HEK293 (cell line): Measurements from ENCODE around the gene TEX9.

ENCODE experiments used
- CTCF ChIA-PET: fragments of 350-600 bp; formaldehyde crosslinking; extraction: SDS; loops from one replicate; lab custom pipeline; 2021; ENCODE audit warnings: antibody characterized with exemption; lab: Yijun Ruan, JAX
- POLR2A ChIA-PET: fragments of 300-600 bp; formaldehyde crosslinking; extraction: SDS; loops from one replicate; lab custom pipeline; 2020; ENCODE audit warnings: antibody characterized with exemption, inconsistent platforms; lab: Yijun Ruan, JAX
- H3K27ac ChIP-seq: fragments of 200-500 bp; sonication (Bioruptor generic); 2 replicates; pipeline ENCODE4 v1.5.1; 2014; ENCODE audit warnings: low read depth, low read length, control low read depth, inconsistent platforms; ENCODE audit errors: extremely low read depth
- H3K36me3 ChIP-seq, 2 experiments: fragments of 200-500 bp in 1 of 2; sonication (Bioruptor generic) in 1 of 2; 1 replicate in 1 of 2; 2 replicates in 1 of 2; pipeline ENCODE4 v1.5.1; 2014 to 2017; ENCODE audit warnings: inconsistent platforms in 2 of 2, low read length in 2 of 2; ENCODE audit not compliant: control insufficient read depth in 2 of 2, insufficient read depth in 1 of 2
- H3K4me1 ChIP-seq: fragments of 200-500 bp; sonication (Bioruptor generic); 2 replicates; pipeline ENCODE4 v1.5.1; 2014; ENCODE audit warnings: mild to moderate bottlenecking, low read length, inconsistent platforms; ENCODE audit not compliant: control insufficient read depth, insufficient read depth
- H3K4me3 ChIP-seq: 2 replicates; pipeline ENCODE4 v1.5.1; 2011; ENCODE audit warnings: low read depth, mild to moderate bottlenecking, control low read depth, low read length, moderate library complexity
- H3K9me3 ChIP-seq: fragments of 200-500 bp; sonication (Bioruptor generic); 2 replicates; pipeline ENCODE4 v1.5.1; 2014; ENCODE audit warnings: low read depth, low read length, inconsistent platforms; ENCODE audit not compliant: control insufficient read depth, insufficient read depth
- EGR2 ChIP-seq: fragments of 450-650 bp; formaldehyde crosslinking; IDR thresholded peaks from 2 replicates; pipeline ENCODE4 v1.5.1; 2016; ENCODE audit warnings: low read depth, missing biosample characterization, missing genetic modification characterization
- KLF16 ChIP-seq: fragments of 450-650 bp; formaldehyde crosslinking; IDR thresholded peaks from 2 replicates; pipeline ENCODE4 v1.5.1; 2017; ENCODE audit warnings: missing biosample characterization, missing genetic modification characterization
- MYNN ChIP-seq: fragments of 450-650 bp; formaldehyde crosslinking; IDR thresholded peaks from 2 replicates; pipeline ENCODE4 v1.5.1; 2016; ENCODE audit warnings: missing biosample characterization, missing genetic modification characterization, borderline replicate concordance
- MZF1 ChIP-seq: fragments of 450-650 bp; formaldehyde crosslinking; IDR thresholded peaks from 2 replicates; pipeline ENCODE4 v1.5.1; 2017; ENCODE audit warnings: missing biosample characterization, missing genetic modification characterization, borderline replicate concordance
- OSR2 ChIP-seq: fragments of 450-650 bp; formaldehyde crosslinking; IDR thresholded peaks from 2 replicates; pipeline ENCODE4 v1.5.1; 2016; ENCODE audit warnings: missing biosample characterization, missing genetic modification characterization
- PBX3 ChIP-seq: sonication (generic); formaldehyde crosslinking; IDR thresholded peaks from 2 replicates; pipeline ENCODE4 v1.8.1; 2022; ENCODE audit warnings: mild to moderate bottlenecking, moderate library complexity, missing genetic modification reagents
- YY2 ChIP-seq: fragments of 450-650 bp; formaldehyde crosslinking; IDR thresholded peaks from 2 replicates; pipeline ENCODE4 v1.5.1; 2016; ENCODE audit warnings: missing biosample characterization, missing genetic modification characterization
- ZNF132 ChIP-seq: fragments of 450-650 bp; formaldehyde crosslinking; IDR thresholded peaks from 2 replicates; pipeline ENCODE4 v1.5.1; 2017; ENCODE audit warnings: missing biosample characterization, missing genetic modification characterization, borderline replicate concordance
- ZNF146 ChIP-seq: fragments of 450-650 bp; formaldehyde crosslinking; IDR thresholded peaks from 2 replicates; pipeline ENCODE4 v1.5.1; 2016; ENCODE audit warnings: missing biosample characterization, missing genetic modification characterization
- ZNF214 ChIP-seq: fragments of 450-650 bp; formaldehyde crosslinking; IDR thresholded peaks from 2 replicates; pipeline ENCODE4 v1.5.1; 2017; ENCODE audit warnings: missing biosample characterization, mild to moderate bottlenecking, missing genetic modification characterization, borderline replicate concordance
- ZNF23 ChIP-seq: fragments of 450-650 bp; formaldehyde crosslinking; IDR thresholded peaks from 2 replicates; pipeline ENCODE4 v1.5.1; 2016; ENCODE audit warnings: missing biosample characterization, missing genetic modification characterization, borderline replicate concordance
- ZNF248 ChIP-seq: fragments of 450-650 bp; formaldehyde crosslinking; IDR thresholded peaks from 2 replicates; pipeline ENCODE4 v1.5.1; 2017; ENCODE audit warnings: missing biosample characterization, missing genetic modification characterization
- ZNF366 ChIP-seq: fragments of 450-650 bp; formaldehyde crosslinking; conservative IDR thresholded peaks from 2 replicates; pipeline ENCODE4 v1.5.1; 2016; ENCODE audit warnings: missing biosample characterization, missing genetic modification characterization
- ZNF48 ChIP-seq: fragments of 450-650 bp; formaldehyde crosslinking; IDR thresholded peaks from 2 replicates; pipeline ENCODE4 v1.5.1; 2016; ENCODE audit warnings: missing biosample characterization, missing genetic modification characterization
- ZNF510 ChIP-seq: fragments of 450-650 bp; formaldehyde crosslinking; IDR thresholded peaks from 2 replicates; pipeline ENCODE4 v1.5.1; 2018; ENCODE audit warnings: mild to moderate bottlenecking, missing genetic modification characterization, missing biosample characterization; ENCODE audit not compliant: insufficient replicate concordance
- ZNF610 ChIP-seq: fragments of 450-650 bp; formaldehyde crosslinking; IDR thresholded peaks from 2 replicates; pipeline ENCODE4 v1.5.1; 2016; ENCODE audit warnings: missing biosample characterization, missing genetic modification characterization, borderline replicate concordance
- ZNF843 ChIP-seq: fragments of 450-650 bp; formaldehyde crosslinking; IDR thresholded peaks from 2 replicates; pipeline ENCODE4 v1.5.1; 2016; ENCODE audit warnings: missing biosample characterization, missing genetic modification characterization
- ZSCAN16 ChIP-seq: fragments of 450-650 bp; formaldehyde crosslinking; IDR thresholded peaks from 2 replicates; pipeline ENCODE4 v1.5.1; 2016; ENCODE audit warnings: missing biosample characterization, missing genetic modification characterization
- TF ChIP-seq, protein P1 (sequence below): fragments of 450-650 bp; formaldehyde crosslinking; IDR thresholded peaks from 2 replicates; pipeline ENCODE4 v1.5.1; 2016; ENCODE audit warnings: missing biosample characterization, missing genetic modification characterization
- TF ChIP-seq, protein P2 (sequence below): fragments of 450-650 bp; formaldehyde crosslinking; IDR thresholded peaks from 2 replicates; pipeline ENCODE4 v1.5.1; 2016; ENCODE audit warnings: missing biosample characterization, missing genetic modification characterization

Gene TEX9

GRCh38 chr15:56440214-56440770 is 75.1 kb downstream of the TEX9 start:
- Histone ChIP-seq H3K27ac (no peak overlapping the region), H3K4me3 (no peak overlapping the region), H3K4me1 (no peaks in the 10 kb centered on the region), H3K36me3 (peaks cover 0 to 11% of the 10 kb centered on the region in 2 experiments; a peak in 1 of 3 replicates), H3K9me3 (no peaks in the 10 kb centered on the region)
- TF ChIP-seq PBX3 (CRISPR knock-in tag) (no peak), OSR2 (tag by site-specific recombination) (no peak), ZNF510 (tag by site-specific recombination) (no peak), ZNF132 (tag by site-specific recombination) (no peak), ZNF366 (tag by site-specific recombination) (no peak), ZSCAN16 (tag by site-specific recombination) (no peak), KLF16 (tag by site-specific recombination) (no peak), ZNF843 (tag by site-specific recombination) (no peak), YY2 (tag by site-specific recombination) (no peak), ZNF214 (no peak), ZNF48 (no peak), ZNF248 (tag by site-specific recombination) (no peak), ZNF610 (tag by site-specific recombination) (no peak), MZF1 (tag by site-specific recombination) (no peak), ZNF23 (no peak), EGR2 (tag by site-specific recombination) (no peak), MYNN (tag by site-specific recombination) (no peak)
- TF ChIP-seq, protein P1, sequence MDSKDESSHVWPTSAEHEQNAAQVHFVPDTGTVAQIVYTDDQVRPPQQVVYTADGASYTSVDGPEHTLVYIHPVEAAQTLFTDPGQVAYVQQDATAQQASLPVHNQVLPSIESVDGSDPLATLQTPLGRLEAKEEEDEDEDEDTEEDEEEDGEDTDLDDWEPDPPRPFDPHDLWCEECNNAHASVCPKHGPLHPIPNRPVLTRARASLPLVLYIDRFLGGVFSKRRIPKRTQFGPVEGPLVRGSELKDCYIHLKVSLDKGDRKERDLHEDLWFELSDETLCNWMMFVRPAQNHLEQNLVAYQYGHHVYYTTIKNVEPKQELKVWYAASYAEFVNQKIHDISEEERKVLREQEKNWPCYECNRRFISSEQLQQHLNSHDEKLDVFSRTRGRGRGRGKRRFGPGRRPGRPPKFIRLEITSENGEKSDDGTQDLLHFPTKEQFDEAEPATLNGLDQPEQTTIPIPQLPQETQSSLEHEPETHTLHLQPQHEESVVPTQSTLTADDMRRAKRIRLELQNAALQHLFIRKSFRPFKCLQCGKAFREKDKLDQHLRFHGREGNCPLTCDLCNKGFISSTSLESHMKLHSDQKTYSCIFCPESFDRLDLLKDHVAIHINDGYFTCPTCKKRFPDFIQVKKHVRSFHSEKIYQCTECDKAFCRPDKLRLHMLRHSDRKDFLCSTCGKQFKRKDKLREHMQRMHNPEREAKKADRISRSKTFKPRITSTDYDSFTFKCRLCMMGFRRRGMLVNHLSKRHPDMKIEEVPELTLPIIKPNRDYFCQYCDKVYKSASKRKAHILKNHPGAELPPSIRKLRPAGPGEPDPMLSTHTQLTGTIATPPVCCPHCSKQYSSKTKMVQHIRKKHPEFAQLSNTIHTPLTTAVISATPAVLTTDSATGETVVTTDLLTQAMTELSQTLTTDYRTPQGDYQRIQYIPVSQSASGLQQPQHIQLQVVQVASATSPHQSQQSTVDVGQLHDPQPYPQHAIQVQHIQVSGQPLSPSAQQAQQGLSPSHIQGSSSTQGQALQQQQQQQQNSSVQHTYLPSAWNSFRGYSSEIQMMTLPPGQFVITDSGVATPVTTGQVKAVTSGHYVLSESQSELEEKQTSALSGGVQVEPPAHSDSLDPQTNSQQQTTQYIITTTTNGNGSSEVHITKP (tag by site-specific recombination), result no peak
- CTCF ChIA-PET, result no interaction called here
- POLR2A ChIA-PET, result no interaction called here

GRCh38 chr15:56442354-56442753 is 77.1 kb downstream of the TEX9 start:
- POLR2A ChIA-PET, result no interaction called here
- TF ChIP-seq, protein P2, sequence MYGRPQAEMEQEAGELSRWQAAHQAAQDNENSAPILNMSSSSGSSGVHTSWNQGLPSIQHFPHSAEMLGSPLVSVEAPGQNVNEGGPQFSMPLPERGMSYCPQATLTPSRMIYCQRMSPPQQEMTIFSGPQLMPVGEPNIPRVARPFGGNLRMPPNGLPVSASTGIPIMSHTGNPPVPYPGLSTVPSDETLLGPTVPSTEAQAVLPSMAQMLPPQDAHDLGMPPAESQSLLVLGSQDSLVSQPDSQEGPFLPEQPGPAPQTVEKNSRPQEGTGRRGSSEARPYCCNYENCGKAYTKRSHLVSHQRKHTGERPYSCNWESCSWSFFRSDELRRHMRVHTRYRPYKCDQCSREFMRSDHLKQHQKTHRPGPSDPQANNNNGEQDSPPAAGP, result no peak
- TF ChIP-seq ZNF146, result peak; percentile 82
- no peak overlapping the region for H3K27ac ChIP-seq
- no peaks in the 10 kb centered on the region for H3K4me1 ChIP-seq
- H3K9me3 ChIP-seq, result no peaks in the 10 kb centered on the region
- peaks cover 0 to 16% of the 10 kb centered on the region in 2 experiments; a peak in 1 of 3 replicates for H3K36me3 ChIP-seq
- H3K4me3 ChIP-seq, result no peak overlapping the region
- CTCF ChIA-PET, result no interaction called here
